PFSK-1 (cell line): ENCODE measurements around the gene ZDHHC12.

ENCODE experiments used
- POLR2AphosphoS5 ChIP-seq: IDR thresholded peaks from 2 replicates; pipeline ENCODE4 v1.6.1; 2012; ENCODE audit warnings: low read depth, mild to moderate bottlenecking, control low read depth, low read length, moderate library complexity
- TAF1 ChIP-seq: IDR thresholded peaks from 2 replicates; pipeline ENCODE4 v1.6.1; 2012; ENCODE audit warnings: low read length, control low read depth, borderline replicate concordance; ENCODE audit not compliant: insufficient read depth

- TF ChIP-seq TAF1 (no peak), POLR2AphosphoS5 (no peak)
These were observed 29.7 kb upstream of the ZDHHC12 start for GRCh38 chr9:128753627-128754026.
